Measurements from ENCODE around the gene CIDEC. TPM values are rescaled to one million over a fixed set of nuclear protein-coding genes. Genes with fewer than 3 reads are reported as not detected.

Gene CIDEC
- total and polyA plus RNA-seq, 2 of the 13 experiments (the other 11 are each of a cell fraction or from before 2014, with no cell fraction given), result 2.5 to 10.4 TPM

- TF ChIP-seq ZNF687 (CRISPR knock-in tag; IDR thresholded peaks at IDR 0.05) (peak; percentile 92), AKNA (CRISPR knock-in tag; IDR thresholded peaks at IDR 0.05; ENCODE audit: borderline replicate concordance) (0 out of 2 replicates have a peak, but pooled peaks have one; percentile 76), TEAD3 (CRISPR knock-in tag; optimal IDR thresholded peaks at IDR 0.05; ENCODE audit: borderline replicate concordance) (no peak), NFATC3 (CRISPR knock-in tag; IDR thresholded peaks at IDR 0.05) (no peak), ZNF12 (CRISPR knock-in tag; IDR thresholded peaks at IDR 0.05) (peak; percentile 46; the same call in 1 of the 2 replicates), ZBTB2 (CRISPR knock-in tag; IDR thresholded peaks at IDR 0.05; ENCODE audit: low read depth) (no peak), ZNF33B (CRISPR knock-in tag; IDR thresholded peaks at IDR 0.05) (no peak), LCORL (IDR thresholded peaks at IDR 0.05) (no peak), LCORL (CRISPR knock-in tag; IDR thresholded peaks at IDR 0.05) (peak; percentile 62), ZNF672 (CRISPR knock-in tag; IDR thresholded peaks at IDR 0.05) (no peak), PAXIP1 (CRISPR knock-in tag; conservative IDR thresholded peaks at IDR 0.05) (peak; percentile 63), THRA (CRISPR knock-in tag; IDR thresholded peaks at IDR 0.05; ENCODE audit: borderline replicate concordance) (peak; percentile 44; the same call in 1 of the 2 replicates)
Measured at GRCh38 chr3:9890249-9891071, 10.4 kb upstream of the CIDEC start, which contains the start of gene JAGN1 (continued).

All from HepG2 (cell line).